GM21515 (cell line): ENCODE results near the gene TAS1R1.

ENCODE experiments used
- ATAC-seq: cut with Tn5 transposase; IDR thresholded peaks from one replicate; pipeline ENCODE4 v1.9.1; 2021; ENCODE audit not compliant: unreplicated experiment

Gene TAS1R1

DNA sequence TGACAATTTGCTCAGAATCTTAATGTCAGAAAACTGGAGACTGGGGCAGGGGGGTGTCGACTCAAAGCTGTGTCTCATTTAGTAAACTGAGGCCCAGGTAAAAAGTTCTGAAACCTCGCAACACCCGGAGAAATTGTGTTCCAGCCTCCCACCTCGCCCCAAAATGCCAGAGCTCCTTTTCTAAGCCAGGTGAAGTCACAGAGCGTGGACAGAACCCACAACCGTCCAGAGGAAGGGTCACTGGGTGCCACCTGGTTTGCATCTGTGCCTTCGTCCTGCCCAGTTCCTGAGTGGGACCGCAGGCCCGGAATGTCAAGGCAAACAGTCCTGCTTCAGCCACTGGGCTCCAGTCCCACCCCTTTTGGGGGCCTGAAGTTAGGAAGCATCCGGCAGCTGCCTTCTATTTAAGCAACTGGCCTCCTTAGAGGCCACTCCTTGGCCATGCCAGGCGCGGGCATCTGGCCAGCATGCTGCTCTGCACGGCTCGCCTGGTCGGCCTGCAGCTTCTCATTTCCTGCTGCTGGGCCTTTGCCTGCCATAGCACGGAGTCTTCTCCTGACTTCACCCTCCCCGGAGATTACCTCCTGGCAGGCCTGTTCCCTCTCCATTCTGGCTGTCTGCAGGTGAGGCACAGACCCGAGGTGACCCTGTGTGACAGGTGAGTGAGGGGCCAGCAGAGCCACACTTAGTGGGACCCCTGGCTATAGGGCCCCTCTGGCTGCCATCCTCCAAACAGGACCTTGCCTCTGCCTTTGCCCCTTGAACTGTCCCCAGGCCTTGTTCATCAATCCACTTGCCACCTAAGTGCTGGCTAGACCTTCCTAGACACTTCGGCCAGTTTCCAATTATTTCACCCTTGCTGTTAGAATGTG is at the start of gene TAS1R1:
Gene TAS1R1 (plus strand): TSS at position 401 of the 872 bp plus-strand sequence. CDS start 67 bp downstream, at position 468.
- no peak for ATAC-seq

DNA sequence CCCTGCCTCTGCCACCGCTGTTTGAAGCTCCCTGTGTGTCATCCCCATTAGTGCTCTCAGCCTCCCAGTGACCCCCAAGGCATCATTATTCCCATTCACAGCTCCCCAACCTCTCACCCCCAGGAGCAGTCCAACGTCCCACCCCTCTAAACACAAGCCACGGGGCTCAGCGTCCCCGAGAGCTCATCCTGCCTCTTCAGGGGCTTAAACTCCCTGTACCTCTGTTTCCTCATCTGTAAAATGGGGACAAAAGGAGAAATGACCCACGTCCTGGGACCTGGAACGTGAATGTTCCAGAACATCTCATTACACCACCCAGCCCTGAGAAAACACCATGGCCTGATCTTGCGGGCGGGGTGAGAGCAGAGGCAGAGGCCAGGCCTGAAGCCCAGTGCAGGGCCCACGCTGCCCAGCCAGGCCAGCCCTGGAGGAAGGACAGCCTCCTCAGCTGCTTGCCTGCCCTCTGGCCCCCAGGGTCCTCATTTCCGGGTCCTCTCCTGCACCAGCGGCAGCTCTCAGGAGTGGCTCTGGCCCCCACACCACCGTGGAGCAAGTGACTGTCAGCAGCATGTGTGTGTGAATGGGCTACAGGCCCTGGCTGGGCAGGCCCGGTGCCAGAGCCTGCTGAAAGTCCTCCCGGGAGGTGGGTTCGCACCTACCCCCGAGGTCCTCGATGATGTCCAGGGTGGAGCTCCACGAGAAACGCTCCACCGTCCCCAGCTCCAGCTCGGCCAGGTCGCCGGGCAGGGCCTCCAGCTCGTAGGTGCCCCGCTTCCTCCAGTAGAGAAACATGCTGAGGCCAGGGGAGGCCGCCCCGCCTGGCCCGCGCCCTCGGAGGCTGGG is 49.5 kb upstream of the TAS1R1 start:
- no peak for ATAC-seq

GRCh38 chr1:6506210-6507036 is 48.7 kb upstream of the TAS1R1 start:
- ATAC-seq: no peak

GRCh38 chr1:6507037-6507428 is 48.1 kb upstream of the TAS1R1 start:
- no peak for ATAC-seq

GRCh38 chr1:6507461-6507911 is 47.6 kb upstream of the TAS1R1 start:
- ATAC-seq: no peak

GRCh38 chr1:6508154-6508815 is 46.8 kb upstream of the TAS1R1 start:
- no peak for ATAC-seq

- ATAC-seq: no peak
Measured at GRCh38 chr1:6508816-6509189, 46.3 kb upstream of the TAS1R1 start.

- ATAC-seq: no peak
Measured at GRCh38 chr1:6509220-6509918, 45.7 kb upstream of the TAS1R1 start.

DNA sequence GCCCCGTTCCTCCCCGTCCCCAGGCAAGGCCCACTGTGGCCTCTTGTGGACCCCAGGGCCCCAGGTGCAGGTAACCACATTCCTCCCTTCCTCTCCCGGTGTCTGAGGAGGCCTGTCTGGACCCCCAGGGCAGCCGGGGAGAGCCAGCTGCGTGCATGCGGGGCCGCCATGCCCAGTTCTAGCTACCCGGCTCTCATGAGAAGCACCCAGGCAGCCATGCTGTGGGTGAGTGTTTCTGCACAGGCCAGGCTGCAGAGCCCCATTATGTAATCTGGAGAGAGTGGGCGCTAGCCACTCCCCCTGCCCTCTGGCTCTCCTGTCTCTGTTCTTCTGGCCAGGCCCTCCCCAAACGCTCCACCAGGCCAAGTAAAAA is 45.2 kb upstream of the TAS1R1 start:
- no peak for ATAC-seq

- no peak for ATAC-seq
Measured at GRCh38 chr1:6510493-6510892, 44.6 kb upstream of the TAS1R1 start.

- ATAC-seq: no peak
Measured at GRCh38 chr1:6511056-6511455, 44.1 kb upstream of the TAS1R1 start.

DNA sequence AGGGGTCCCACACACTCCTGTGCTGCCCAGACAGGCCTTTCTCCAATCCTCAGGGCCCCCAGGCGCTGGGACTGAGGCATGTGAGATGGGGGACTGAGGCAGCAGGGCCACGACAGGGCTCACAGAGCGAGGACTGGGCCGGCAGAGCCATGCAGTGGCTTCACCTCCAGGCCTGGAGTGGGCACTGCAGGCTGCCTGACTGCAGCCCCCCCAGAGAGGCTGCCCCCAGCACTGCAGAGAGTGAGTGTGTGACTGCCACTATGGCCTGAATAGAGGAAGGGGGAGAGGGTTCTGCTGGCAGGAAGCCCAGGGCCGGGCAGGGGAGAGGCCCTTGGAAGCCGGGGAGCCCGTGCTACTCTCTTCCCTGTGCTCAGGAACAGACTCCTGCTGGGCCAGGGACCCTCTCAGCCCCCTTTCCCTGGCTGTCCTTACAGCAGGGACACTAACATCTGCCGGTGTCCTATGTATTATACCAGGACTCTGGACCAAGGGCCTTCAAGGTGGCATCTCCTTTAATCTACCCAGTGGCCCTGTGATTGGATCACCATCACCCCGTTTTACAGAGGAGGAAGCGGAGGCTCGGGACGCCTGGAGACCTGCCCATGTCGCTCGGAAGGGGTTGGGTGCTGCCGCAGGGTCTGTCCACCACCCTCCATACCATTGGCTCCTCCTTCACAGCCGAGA is 43.4 kb upstream of the TAS1R1 start:
- ATAC-seq: no peak

DNA sequence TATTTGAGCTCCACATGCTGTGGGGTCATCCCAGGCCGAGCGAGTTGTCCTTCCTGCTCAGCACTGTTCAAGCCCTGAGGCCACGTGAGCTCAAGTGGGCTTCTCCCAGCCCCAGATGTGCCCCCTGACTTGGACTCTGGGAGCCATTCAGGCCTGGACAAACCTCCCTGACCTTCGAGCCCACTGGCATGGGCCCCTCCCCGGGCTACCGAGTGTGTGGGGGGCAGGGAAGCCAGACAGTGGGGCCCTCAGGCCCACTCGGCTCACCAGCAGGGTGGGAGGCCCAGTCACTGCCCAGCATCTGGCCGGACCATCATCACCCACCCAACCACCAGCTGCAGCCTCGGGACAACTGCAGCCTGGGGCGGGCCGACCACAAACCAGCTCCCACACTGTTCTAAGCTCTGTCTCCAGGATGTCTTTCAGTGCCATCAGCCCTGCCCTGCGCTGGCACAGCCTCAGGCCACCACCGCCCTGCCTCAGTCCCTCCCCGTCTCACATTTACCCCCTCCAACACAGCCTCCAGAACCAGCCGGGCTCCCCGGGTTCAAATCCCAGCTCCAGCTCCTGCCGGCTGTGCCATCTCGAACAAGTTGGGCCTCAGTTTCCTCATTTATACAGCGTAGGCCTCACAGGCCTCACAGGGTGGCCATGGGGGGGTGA is 42.7 kb upstream of the TAS1R1 start:
- no peak for ATAC-seq

GRCh38 chr1:6512908-6513280 is 42.2 kb upstream of the TAS1R1 start:
- no peak for ATAC-seq

- ATAC-seq: no peak
Measured at GRCh38 chr1:6513320-6513801, 41.7 kb upstream of the TAS1R1 start.

GRCh38 chr1:6515771-6516170 is 39.3 kb upstream of the TAS1R1 start:
- no peak for ATAC-seq

DNA sequence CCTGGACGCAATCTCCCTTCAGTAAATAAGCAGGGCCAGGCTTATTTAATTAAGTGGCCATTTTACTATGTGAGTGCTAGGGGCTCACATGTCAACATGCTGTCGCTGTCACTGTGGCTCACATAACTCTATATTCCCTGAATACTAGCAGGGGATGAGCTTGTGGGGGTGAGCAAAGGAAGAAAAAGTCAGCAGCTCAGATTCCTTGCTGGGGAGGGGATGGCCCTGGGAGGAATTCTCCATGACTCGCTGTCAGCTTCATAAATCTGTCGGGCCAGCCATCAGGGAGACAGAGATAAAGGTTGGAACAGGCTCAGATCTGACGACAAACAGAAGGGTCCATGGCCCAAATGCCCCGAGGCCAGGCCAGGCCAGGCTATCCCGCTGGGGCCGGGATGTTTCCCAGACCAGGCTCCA is 37.7 kb upstream of the TAS1R1 start:
- no peak for ATAC-seq

GRCh38 chr1:6519491-6519934 is 35.6 kb upstream of the TAS1R1 start:
- no peak for ATAC-seq
